ENCODE data around the gene ARHGEF28.

GRCh38 chr5:73596705-73597328 lies 29.2 kb upstream of the ARHGEF28 start:
- TF ChIP-seq CTCF (IDR thresholded peaks at IDR 0.05; ENCODE audit: low read depth, low read length) = peak; percentile 62
- TF ChIP-seq MYC (IDR thresholded peaks at IDR 0.05; ENCODE audit: low read depth, low read length) = no peak
- no peak for TF ChIP-seq POLR2A (IDR thresholded peaks at IDR 0.05; ENCODE audit: extremely low read depth, insufficient read length)
- no peak for TF ChIP-seq MAX (IDR thresholded peaks at IDR 0.05; ENCODE audit: low read depth, low read length)

All from NB4 (cell line).